WERI-Rb-1 (cell line): ENCODE data around the gene BYSL.

Experiments used
- DNase-seq: peaks from one replicate; pipeline ENCODE4 v3.0.0-alpha.2; 2020
- H3K27ac ChIP-seq: fragments of 250-450 bp; sonication (Bioruptor Pico); 2 replicates; pipeline ENCODE4 v1.5.1; 2020; ENCODE audit warnings: mild to moderate bottlenecking, moderate library complexity
- H3K27me3 ChIP-seq: fragments of 250-450 bp; sonication (Bioruptor Pico); 2 replicates; pipeline ENCODE4 v1.5.1; 2021; ENCODE audit warnings: mild to moderate bottlenecking, low read depth, moderate library complexity; ENCODE audit not compliant: insufficient read depth, severe bottlenecking
- H3K36me3 ChIP-seq: fragments of 250-450 bp; sonication (Bioruptor Pico); 2 replicates; pipeline ENCODE4 v1.5.1; 2020; ENCODE audit warnings: mild to moderate bottlenecking, moderate library complexity
- H3K4me3 ChIP-seq: 2 replicates; pipeline ENCODE4 v1.5.1; 2011; ENCODE audit warnings: low read depth, mild to moderate bottlenecking, control low read depth, low read length
- H3K9me3 ChIP-seq: fragments of 250-450 bp; sonication (Bioruptor Pico); 2 replicates; pipeline ENCODE4 v1.5.1; 2021; ENCODE audit warnings: mild to moderate bottlenecking, moderate library complexity; ENCODE audit not compliant: severe bottlenecking
- TF ChIP-seq, protein P1 (sequence below): IDR thresholded peaks from 2 replicates; pipeline ENCODE4 v1.5.1; 2011; ENCODE audit warnings: low read depth, mild to moderate bottlenecking, control low read depth, inconsistent platforms, low read length

BYSL gene

DNA sequence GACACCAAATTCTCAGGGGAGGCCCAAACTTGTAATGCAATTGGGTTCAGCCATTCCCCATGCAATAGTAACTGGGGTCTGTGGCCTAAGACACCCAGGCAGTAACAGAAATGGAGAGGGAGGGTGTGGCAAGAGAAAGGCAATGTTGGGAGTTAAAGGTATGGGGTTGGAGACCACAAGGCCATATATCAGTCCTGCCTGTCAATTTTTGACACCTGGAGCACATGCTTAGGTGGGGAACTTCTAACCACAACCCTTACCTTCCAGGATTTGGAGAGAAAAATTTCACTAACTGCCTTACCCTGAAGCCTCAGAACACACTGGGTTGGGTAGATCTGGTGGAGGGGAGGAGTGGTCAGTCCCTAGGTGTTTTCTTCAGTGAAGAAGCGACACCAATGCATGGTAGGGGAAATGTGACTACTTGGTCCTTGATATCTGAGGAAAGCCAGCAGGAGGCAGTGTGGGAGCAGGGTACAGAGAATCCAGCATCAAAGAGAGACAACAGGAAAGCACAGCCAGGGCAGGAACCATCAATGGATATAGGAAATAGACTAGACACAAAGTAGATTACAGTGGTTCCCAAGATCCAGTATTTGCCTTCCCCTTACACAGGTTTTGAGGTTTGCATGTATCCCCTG is 19.3 kb upstream of the BYSL start:
- no peaks in the 10 kb centered on the region for H3K9me3 ChIP-seq
- H3K4me3 ChIP-seq: no peak overlapping the region
- no peaks in the 10 kb centered on the region for H3K27me3 ChIP-seq
- no peak overlapping the region for H3K27ac ChIP-seq
- peak; percentile 63 for DNase-seq
- TF ChIP-seq, protein P1, sequence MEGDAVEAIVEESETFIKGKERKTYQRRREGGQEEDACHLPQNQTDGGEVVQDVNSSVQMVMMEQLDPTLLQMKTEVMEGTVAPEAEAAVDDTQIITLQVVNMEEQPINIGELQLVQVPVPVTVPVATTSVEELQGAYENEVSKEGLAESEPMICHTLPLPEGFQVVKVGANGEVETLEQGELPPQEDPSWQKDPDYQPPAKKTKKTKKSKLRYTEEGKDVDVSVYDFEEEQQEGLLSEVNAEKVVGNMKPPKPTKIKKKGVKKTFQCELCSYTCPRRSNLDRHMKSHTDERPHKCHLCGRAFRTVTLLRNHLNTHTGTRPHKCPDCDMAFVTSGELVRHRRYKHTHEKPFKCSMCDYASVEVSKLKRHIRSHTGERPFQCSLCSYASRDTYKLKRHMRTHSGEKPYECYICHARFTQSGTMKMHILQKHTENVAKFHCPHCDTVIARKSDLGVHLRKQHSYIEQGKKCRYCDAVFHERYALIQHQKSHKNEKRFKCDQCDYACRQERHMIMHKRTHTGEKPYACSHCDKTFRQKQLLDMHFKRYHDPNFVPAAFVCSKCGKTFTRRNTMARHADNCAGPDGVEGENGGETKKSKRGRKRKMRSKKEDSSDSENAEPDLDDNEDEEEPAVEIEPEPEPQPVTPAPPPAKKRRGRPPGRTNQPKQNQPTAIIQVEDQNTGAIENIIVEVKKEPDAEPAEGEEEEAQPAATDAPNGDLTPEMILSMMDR: peak; percentile 60
- H3K36me3 ChIP-seq: peaks cover 38% of the 10 kb centered on the region

DNA sequence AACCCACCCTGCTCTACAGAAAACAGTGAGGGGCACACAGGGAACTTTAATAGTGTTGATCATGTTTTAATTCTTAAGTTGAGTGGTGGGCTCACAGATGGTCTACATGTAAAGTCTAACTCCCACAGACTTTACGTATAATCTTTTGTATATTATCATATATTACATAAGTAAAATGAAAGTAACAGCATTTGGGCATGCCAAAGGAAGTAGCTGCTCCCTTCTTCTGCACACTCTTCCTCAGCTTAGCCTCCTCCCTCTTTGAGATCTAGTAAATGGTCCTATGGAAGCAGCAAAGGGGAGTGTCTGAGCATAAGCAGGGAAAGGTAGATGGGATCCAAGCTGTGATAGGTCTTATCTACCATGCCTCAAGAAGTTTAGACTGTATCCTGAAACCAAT is 11.6 kb upstream of the BYSL start:
- Histone ChIP-seq H3K36me3 (peaks cover 85% of the 10 kb centered on the region), H3K9me3 (no peaks in the 10 kb centered on the region), H3K27ac (no peak overlapping the region), H3K27me3 (no peaks in the 10 kb centered on the region), H3K4me3 (no peak overlapping the region)
- TF ChIP-seq, protein P1: no peak
- DNase-seq: no peak

DNA sequence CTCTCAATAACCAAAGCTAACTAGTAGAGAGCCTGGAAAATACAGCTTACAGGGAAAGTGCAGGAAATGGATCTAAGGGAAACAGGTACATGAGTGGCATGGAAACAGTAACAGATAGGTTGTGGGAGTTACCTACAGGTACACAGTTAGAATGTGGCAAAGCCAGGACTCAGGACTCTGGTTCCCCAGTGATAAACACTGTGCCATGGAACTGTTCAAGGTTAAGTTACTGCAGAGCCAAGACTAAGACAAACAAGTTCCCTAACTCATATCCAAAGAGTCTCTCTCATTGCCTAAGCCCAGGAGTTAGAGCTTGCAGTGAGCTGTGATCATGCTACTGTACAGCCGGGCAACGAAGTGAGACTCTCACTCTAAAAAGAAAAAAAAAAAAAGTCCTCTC is 7.0 kb upstream of the BYSL start:
- peaks cover 71% of the 10 kb centered on the region for H3K36me3 ChIP-seq
- H3K9me3 ChIP-seq: no peaks in the 10 kb centered on the region

DNA sequence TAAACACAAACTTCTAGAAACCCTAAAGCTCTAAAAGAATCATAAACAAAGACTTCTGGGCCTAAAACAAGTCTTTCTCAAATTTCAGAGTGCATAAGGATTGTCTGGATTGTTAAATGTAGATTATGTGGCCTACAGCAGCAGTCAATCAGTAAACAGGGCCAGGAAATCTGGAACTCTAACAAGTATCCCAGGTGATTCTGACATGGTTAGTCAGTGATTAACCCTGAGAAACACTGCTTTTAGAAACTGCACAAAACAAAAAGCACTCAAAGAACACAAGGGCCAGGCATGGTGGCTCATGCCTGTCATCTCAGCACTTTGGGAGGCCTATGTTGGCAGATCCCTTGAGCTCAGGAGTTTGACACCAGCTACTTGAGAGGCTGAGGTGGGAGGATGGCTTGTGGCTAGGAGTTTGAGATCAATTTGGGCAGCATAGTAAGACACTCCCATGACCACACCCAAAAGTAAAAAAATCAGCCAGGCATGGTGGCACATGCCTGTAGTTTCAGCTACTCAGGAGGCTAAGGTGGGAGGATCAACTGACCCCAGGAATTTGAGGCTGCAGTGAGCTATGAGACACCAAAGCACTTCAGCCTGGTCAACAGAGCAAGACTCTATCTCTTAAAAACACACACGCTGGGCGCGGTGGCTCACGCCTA is 6.3 kb upstream of the BYSL start:
- DNase-seq: no peak
- Histone ChIP-seq H3K4me3 (no peak overlapping the region), H3K27ac (no peak overlapping the region), H3K9me3 (no peaks in the 10 kb centered on the region), H3K36me3 (peaks cover 65% of the 10 kb centered on the region), H3K27me3 (no peaks in the 10 kb centered on the region)
- TF ChIP-seq, protein P1: no peak

More for the DNA sequence above, 7.0 kb upstream of the BYSL start:
- no peaks in the 10 kb centered on the region for H3K27me3 ChIP-seq
- H3K27ac ChIP-seq: no peak overlapping the region
- no peak for DNase-seq
- H3K4me3 ChIP-seq: no peak overlapping the region
- TF ChIP-seq, protein P1: no peak

DNA sequence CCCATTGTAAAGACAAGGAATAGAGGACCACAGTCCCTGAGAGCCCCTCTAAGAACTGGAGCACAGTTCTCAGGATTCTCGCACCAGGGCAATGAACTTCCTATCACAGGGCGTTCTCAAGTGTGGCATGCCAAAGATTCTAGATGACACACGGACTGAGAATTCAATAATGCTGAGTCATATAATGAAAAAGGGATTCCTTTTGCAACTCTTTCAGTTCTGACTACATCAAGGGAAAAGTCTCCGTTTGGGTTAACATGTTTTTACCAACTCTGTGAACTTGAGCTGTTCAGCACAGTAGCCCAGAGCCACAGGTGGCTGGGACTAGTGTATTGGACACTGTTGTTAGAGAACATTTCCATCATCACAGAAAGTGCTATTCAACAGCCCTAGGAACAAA is 3.8 kb upstream of the BYSL start:
- peaks cover 60% of the 10 kb centered on the region for H3K36me3 ChIP-seq
- H3K27ac ChIP-seq: no peak overlapping the region
- TF ChIP-seq, protein P1: no peak
- H3K27me3 ChIP-seq: no peaks in the 10 kb centered on the region
- DNase-seq: no peak
- H3K4me3 ChIP-seq: no peak overlapping the region
- H3K9me3 ChIP-seq: no peaks in the 10 kb centered on the region

DNA sequence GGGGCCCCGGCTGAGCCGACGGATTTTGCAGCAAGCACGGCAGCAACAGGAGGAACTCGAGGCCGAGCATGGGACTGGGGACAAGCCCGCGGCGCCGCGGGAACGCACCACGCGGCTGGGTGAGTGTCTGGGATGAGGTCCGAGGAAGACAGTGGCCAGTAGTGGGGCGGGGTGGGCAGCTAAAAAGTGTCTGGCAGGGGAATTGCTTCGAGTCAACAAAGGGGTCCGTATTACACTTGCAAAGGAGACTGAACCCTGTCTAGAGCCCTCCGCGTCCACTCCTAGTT is 356 bp downstream of the BYSL start:
- no peak for DNase-seq
- Histone ChIP-seq H3K4me3 (peak overlapping the region; percentile 68), H3K27ac (peak overlapping the region; percentile 99), H3K27me3 (no peaks in the 10 kb centered on the region), H3K36me3 (peaks cover 53% of the 10 kb centered on the region), H3K9me3 (no peaks in the 10 kb centered on the region)
- TF ChIP-seq, protein P1: no peak
